ENCODE results near the gene GLB1L3.

GLB1L3 gene

GRCh38 chr11:134365011-134365925 is 89.1 kb downstream of the GLB1L3 start:
- DNase-seq: no peak

- DNase-seq: no peak
Measured at GRCh38 chr11:134366254-134366653, 90.1 kb downstream of the GLB1L3 start.

GRCh38 chr11:134367781-134368180 is 91.6 kb downstream of the GLB1L3 start:
- no peak for DNase-seq

Measured in inflammatory macrophage treated with lipopolysaccharide for 1 hour (primary cell).